ENCODE data around the gene B3GNT7. TPM values are rescaled to one million over a fixed set of nuclear protein-coding genes. Genes with fewer than 3 reads are reported as not detected.
"Not testable (repeated sequence)": the region's sequence is repeated elsewhere in the genome, so short reads cannot be mapped to it uniquely, and the experiment has no call there.

B3GNT7 gene
- total RNA-seq, 1 donor = 0.43 TPM

DNA sequence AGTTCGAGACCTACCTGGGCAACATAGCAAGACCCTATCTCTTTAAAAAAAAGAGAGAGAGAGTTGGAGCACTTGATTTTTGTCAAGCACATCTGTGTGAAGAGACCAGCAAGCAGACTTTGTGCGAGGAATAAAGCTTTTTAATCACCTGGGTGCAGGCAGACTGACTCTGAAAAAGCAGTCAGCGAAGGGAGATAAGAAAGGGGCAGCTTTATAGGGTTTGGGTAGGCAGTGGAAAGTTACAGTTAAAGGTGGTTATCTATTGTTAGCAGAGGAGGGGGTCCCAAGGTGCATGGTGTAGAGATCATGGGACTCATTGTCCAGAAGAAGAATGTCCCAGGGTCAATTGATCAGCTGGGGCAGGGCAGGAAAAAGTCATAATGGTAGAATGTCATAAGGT, 34.4 kb downstream of the B3GNT7 start:
- H3K4me3 ChIP-seq (ENCODE audit: low read depth, low read length) = no peak overlapping the region
- no peak for DNase-seq (ENCODE audit: low read depth)
- TF ChIP-seq, protein P1, sequence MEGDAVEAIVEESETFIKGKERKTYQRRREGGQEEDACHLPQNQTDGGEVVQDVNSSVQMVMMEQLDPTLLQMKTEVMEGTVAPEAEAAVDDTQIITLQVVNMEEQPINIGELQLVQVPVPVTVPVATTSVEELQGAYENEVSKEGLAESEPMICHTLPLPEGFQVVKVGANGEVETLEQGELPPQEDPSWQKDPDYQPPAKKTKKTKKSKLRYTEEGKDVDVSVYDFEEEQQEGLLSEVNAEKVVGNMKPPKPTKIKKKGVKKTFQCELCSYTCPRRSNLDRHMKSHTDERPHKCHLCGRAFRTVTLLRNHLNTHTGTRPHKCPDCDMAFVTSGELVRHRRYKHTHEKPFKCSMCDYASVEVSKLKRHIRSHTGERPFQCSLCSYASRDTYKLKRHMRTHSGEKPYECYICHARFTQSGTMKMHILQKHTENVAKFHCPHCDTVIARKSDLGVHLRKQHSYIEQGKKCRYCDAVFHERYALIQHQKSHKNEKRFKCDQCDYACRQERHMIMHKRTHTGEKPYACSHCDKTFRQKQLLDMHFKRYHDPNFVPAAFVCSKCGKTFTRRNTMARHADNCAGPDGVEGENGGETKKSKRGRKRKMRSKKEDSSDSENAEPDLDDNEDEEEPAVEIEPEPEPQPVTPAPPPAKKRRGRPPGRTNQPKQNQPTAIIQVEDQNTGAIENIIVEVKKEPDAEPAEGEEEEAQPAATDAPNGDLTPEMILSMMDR (IDR thresholded peaks at IDR 0.05; ENCODE audit: insufficient read depth, low read depth, low read length) = no peak

DNA sequence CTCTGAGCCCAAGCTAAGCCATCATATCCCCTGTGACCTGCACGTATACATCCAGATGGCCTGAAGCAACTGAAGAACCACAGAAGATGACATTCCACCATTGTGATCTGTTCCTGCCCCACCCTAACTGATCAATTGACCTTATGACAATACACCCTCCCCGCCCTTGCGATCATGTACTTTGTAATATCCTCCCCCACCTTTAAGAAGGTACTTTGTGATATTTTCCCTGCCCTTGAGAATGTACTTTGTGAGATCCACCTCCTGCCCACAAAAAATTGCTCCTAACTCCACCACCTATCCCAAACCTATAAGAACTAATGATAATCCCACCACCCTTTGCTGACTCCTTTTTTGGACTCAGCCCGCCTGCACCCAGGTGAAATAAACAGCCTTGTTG, 34.9 kb downstream of the B3GNT7 start:
- DNase-seq (ENCODE audit: low read depth); H3K4me3 ChIP-seq (ENCODE audit: low read depth, low read length): not testable (repeated sequence)

DNA sequence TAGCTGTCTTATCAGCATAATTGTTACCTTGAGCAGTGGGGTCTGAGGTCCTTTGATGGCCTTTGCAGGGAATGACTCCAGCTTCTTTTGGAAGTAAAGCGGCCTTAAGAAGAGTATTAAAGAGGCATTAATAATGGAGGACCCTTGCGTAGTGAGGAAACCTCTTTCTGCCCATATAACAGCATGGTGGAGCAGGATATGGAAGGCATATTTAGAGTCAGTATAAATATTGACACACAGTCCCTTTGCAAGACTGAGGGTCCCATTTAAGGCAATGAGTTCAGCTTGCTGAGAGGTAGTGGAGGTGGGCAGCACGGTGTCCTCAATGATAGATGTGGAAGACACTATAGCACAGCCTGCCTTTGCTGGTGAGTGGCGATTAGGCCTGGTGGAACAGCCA, 36.1 kb downstream of the B3GNT7 start:
- TF ChIP-seq, protein P1 (IDR thresholded peaks at IDR 0.05; ENCODE audit: insufficient read depth, low read depth, low read length) = no peak
- H3K4me3 ChIP-seq (ENCODE audit: low read depth, low read length) = no peak overlapping the region
- DNase-seq (ENCODE audit: low read depth) = no peak

DNA sequence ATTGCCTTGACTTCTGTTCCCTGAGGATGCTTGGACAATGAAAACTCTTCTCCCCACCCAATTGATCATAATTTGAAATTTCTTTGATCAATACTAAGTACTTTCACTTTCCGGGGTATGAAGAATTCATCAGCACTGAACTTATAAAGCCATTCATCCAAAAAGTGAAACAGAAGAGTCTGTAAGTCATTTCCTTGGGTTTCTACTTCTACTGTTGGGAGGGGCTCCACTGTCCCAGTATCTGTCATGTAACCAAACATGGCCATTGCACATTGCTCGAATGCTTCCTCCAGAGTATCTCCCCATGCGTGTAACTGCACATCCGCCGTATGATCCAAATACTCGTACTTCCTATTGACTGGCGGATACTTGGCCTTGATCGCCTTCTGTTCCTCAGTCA, 38.5 kb downstream of the B3GNT7 start:
- H3K4me3 ChIP-seq (ENCODE audit: low read depth, low read length) = no peak overlapping the region
- TF ChIP-seq, protein P1 (IDR thresholded peaks at IDR 0.05; ENCODE audit: insufficient read depth, low read depth, low read length) = no peak
- DNase-seq (ENCODE audit: low read depth) = no peak

DNA sequence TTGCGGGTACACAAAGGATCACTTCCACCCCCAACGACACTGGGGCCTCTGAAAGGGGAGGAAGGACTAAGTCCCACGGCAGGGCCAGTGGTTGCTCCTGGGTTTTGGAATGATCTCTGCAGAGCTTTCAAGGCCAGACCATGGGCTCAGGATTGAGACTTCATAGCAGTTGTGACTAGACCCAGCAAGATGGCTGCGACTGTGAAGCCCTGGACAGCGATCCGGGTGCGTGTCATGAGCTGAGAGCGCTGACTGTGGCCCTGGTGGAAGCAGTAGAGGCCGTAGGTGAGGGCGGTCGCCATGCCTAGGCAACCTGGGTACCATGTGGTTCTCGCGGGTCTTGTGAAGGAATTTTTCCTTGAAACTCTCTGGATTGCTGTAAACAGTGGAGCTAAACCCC, 41.4 kb downstream of the B3GNT7 start:
- no peak overlapping the region for H3K4me3 ChIP-seq (ENCODE audit: low read depth, low read length)
- TF ChIP-seq, protein P1 (IDR thresholded peaks at IDR 0.05; ENCODE audit: insufficient read depth, low read depth, low read length) = no peak
- DNase-seq (ENCODE audit: low read depth) = no peak

DNA sequence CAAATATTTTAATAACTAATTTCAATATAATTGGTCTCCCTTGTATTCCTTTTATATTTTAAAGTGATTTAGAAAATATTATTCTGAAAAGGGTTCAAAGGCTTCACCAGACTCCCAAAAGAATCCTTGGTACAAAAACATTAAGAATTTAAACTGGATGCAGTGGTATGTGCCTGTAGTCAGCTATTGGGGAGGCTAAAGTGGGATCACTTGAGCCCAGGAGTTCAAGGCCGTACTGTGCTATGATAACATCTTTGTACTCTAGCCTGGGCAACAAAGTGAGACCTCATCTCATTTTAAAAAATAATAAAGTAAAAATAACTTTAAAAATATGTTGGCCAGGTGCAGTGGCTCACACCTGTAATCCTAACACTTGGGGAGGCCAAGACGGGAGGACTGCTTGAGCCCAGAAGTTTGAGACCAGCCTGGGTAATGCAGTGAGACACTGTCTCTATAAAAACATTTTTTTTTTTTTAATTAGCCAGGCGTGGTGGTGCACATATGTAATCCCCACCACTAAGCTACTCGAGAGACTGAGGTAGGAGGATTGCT, 54.1 kb downstream of the B3GNT7 start:
- TF ChIP-seq, protein P1 (IDR thresholded peaks at IDR 0.05; ENCODE audit: insufficient read depth, low read depth, low read length) = no peak
- DNase-seq (ENCODE audit: low read depth) = no peak
- H3K4me3 ChIP-seq (ENCODE audit: low read depth, low read length) = no peak overlapping the region

DNA sequence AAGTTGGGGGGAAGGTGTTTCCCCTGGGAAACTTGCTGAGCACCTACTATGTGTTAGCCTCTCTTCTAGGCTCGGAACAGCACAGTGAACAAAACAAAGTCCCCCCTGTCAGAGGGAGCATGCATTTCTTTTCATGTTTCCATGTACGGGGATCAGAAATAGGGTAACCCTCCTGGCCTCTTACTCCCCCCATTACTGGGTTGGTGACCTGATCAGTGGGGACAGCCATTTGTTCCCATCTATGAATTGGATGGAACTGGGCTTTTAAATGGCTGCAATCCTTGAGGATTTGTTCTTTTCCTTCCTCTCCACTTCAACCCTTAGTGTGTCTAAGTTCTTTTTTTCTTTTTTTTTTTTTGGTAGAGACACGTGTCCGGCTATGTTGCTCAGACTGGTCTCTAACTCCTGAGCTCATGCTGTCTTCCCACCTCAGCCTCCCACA, 55.1 kb downstream of the B3GNT7 start:
- DNase-seq (ENCODE audit: low read depth) = no peak
- TF ChIP-seq, protein P1 (IDR thresholded peaks at IDR 0.05; ENCODE audit: insufficient read depth, low read depth, low read length) = no peak
- no peak overlapping the region for H3K4me3 ChIP-seq (ENCODE audit: low read depth, low read length)

Small RNA genes within 50 kb of the gene (small RNA-seq; reads per million reads assigned to genes)
- 0.66 reads per million for gene MIR4777

Other genes starting within 250 kb of the B3GNT7 start
- gene ARMC9, start 197.1 kb upstream of the B3GNT7 start, total RNA-seq = 189 and 260 TPM in 2 replicates
- 100 and 103 TPM in 2 replicates for gene NCL, start 68.8 kb downstream of the B3GNT7 start, total RNA-seq
- not detected in 2 replicates for gene NMUR1, start 134.7 kb downstream of the B3GNT7 start, total RNA-seq
- gene TEX44, start 197.2 kb downstream of the B3GNT7 start, total RNA-seq = not detected in 2 replicates

Data from fibroblast of villous mesenchyme (primary cell).